ENCODE measurements around the gene ODC1. TPM values are rescaled to one million over a fixed set of nuclear protein-coding genes. Genes with fewer than 3 reads are reported as not detected.

Gene ODC1
- total and polyA plus RNA-seq, 5 donors, result 17.3 to 47.9 (median 39.5) TPM

- ATAC-seq (no peak), DNase-seq (no peak)
- whole genome bisulfite sequencing, result 90% methylated on average over 10 of the region's 10 CpGs
- Histone ChIP-seq H3K9me3 (ENCODE audit: control insufficient read depth, low read length) (no peaks in the 10 kb centered on the region), H3K27me3 (ENCODE audit: control insufficient read depth, insufficient read depth) (no peaks in the 10 kb centered on the region), H3K4me3 (ENCODE audit: low read length) (no peak overlapping the region), H3K4me1 (ENCODE audit: control insufficient read depth, insufficient read depth, low read length) (peaks cover 2% of the 10 kb centered on the region), H3K27ac (ENCODE audit: low read length) (no peak overlapping the region)
- intact Hi-C loops (cut with DNase I), result loop anchor here in 2 of 4 donors (5.0 kb wide), 2 partner anchors 271 to 291 kb away; partner anchors contain the start of gene RRM2 (in 1 of the 2)
Measured at GRCh38 chr2:10413503-10413902, 34.6 kb downstream of the ODC1 start.

GRCh38 chr2:10412380-10412779 lies 35.7 kb downstream of the ODC1 start:
- Histone ChIP-seq H3K4me1 (ENCODE audit: control insufficient read depth, insufficient read depth, low read length) (peaks cover 6% of the 10 kb centered on the region), H3K27ac (ENCODE audit: low read length) (no peak overlapping the region), H3K4me3 (ENCODE audit: low read length) (no peak overlapping the region), H3K9me3 (ENCODE audit: control insufficient read depth, low read length) (no peaks in the 10 kb centered on the region), H3K27me3 (ENCODE audit: control insufficient read depth, insufficient read depth) (no peaks in the 10 kb centered on the region)
- WGBS, result 96% methylated on average over 3 of the region's 3 CpGs
- intact Hi-C loops (cut with DNase I), result loop anchor here in 2 of 4 donors (5.0 kb wide), 2 partner anchors 270 to 290 kb away; partner anchors contain the start of gene RRM2 (in 1 of the 2)
- DNase-seq (no peak), ATAC-seq (no peak)

GRCh38 chr2:10411557-10411956 lies 36.6 kb downstream of the ODC1 start:
- Histone ChIP-seq H3K27me3 (ENCODE audit: control insufficient read depth, insufficient read depth) (no peaks in the 10 kb centered on the region), H3K9me3 (ENCODE audit: control insufficient read depth, low read length) (no peaks in the 10 kb centered on the region), H3K4me3 (ENCODE audit: low read length) (no peak overlapping the region), H3K27ac (ENCODE audit: low read length) (no peak overlapping the region), H3K4me1 (ENCODE audit: control insufficient read depth, insufficient read depth, low read length) (peaks cover 9% of the 10 kb centered on the region)
- intact Hi-C loops (cut with DNase I), result loop anchor here in 2 of 4 donors (5.0 kb wide), 2 partner anchors 269 to 289 kb away; partner anchors contain the start of gene RRM2 (in 1 of the 2)
- no peak for ATAC-seq
- 89% methylated on average over 8 of the region's 8 CpGs for WGBS
- DNase-seq, result no peak

GRCh38 chr2:10410823-10411437 lies 37.2 kb downstream of the ODC1 start:
- H3K9me3 ChIP-seq (ENCODE audit: control insufficient read depth, low read length), result no peaks in the 10 kb centered on the region
- DNase-seq (no peak), ATAC-seq (no peak)
- 83% methylated on average over 13 of the region's 13 CpGs for WGBS
- no peak overlapping the region for H3K4me3 ChIP-seq (ENCODE audit: low read length)
- H3K4me1 ChIP-seq (ENCODE audit: control insufficient read depth, insufficient read depth, low read length), result peaks cover 14% of the 10 kb centered on the region
- no peak overlapping the region for H3K27ac ChIP-seq (ENCODE audit: low read length)
- no peaks in the 10 kb centered on the region for H3K27me3 ChIP-seq (ENCODE audit: control insufficient read depth, insufficient read depth)
- intact Hi-C loops (cut with DNase I), result loop anchor here in 2 of 4 donors (5.0 kb wide), 2 partner anchors 269 to 289 kb away; partner anchors contain the start of gene RRM2 (in 1 of the 2)

- H3K4me1 ChIP-seq (ENCODE audit: control insufficient read depth, insufficient read depth, low read length), result peaks cover 20% of the 10 kb centered on the region
- H3K27ac ChIP-seq (ENCODE audit: low read length), result no peak overlapping the region
- no peaks in the 10 kb centered on the region for H3K9me3 ChIP-seq (ENCODE audit: control insufficient read depth, low read length)
- DNase-seq, result no peak
- no peak for ATAC-seq
- intact Hi-C loops (cut with DNase I), result loop anchor here in 2 of 4 donors (5.0 kb wide), 2 partner anchors 268 to 288 kb away; partner anchors contain the start of gene RRM2 (in 1 of the 2)
- no peak overlapping the region for H3K4me3 ChIP-seq (ENCODE audit: low read length)
- 82% methylated on average over 14 of the region's 14 CpGs for WGBS
- H3K27me3 ChIP-seq (ENCODE audit: control insufficient read depth, insufficient read depth), result no peaks in the 10 kb centered on the region
Measured at GRCh38 chr2:10410001-10410822, 37.9 kb downstream of the ODC1 start.

GRCh38 chr2:10408649-10409579 lies 39.2 kb downstream of the ODC1 start:
- Histone ChIP-seq H3K4me1 (ENCODE audit: control insufficient read depth, insufficient read depth, low read length) (peaks cover 22% of the 10 kb centered on the region), H3K27me3 (ENCODE audit: control insufficient read depth, insufficient read depth) (no peaks in the 10 kb centered on the region), H3K9me3 (ENCODE audit: control insufficient read depth, low read length) (no peaks in the 10 kb centered on the region), H3K4me3 (ENCODE audit: low read length) (no peak overlapping the region), H3K27ac (ENCODE audit: low read length) (peak overlapping the region; percentile 14)
- ATAC-seq, result peak; percentile 67 to 76
- 30% methylated on average over 24 of the region's 24 CpGs for WGBS
- peak; percentile 65 to 89 (median 84) for DNase-seq
- intact Hi-C loops (cut with DNase I), result loop anchor here in 2 of 4 donors (5.0 to 10.0 kb wide), 4 partner anchors 102 to 282 kb away; partner anchors contain the start of gene HPCAL1 (in 1 of the 2)

- WGBS, result 57% methylated on average over 11 of the region's 11 CpGs
- peaks cover 20% of the 10 kb centered on the region for H3K4me1 ChIP-seq (ENCODE audit: control insufficient read depth, insufficient read depth, low read length)
- no peaks in the 10 kb centered on the region for H3K27me3 ChIP-seq (ENCODE audit: control insufficient read depth, insufficient read depth)
- DNase-seq (peak in 1 of 3 donors; percentile 67), ATAC-seq (peak; percentile 36 to 84)
- no peaks in the 10 kb centered on the region for H3K9me3 ChIP-seq (ENCODE audit: control insufficient read depth, low read length)
- H3K4me3 ChIP-seq (ENCODE audit: low read length), result no peak overlapping the region
- intact Hi-C loops (cut with DNase I), result loop anchor here in 2 of 4 donors (5.0 to 10.0 kb wide), 4 partner anchors 101 to 281 kb away; partner anchors contain the start of gene HPCAL1 (in 1 of the 2)
- peak overlapping the region; percentile 14 for H3K27ac ChIP-seq (ENCODE audit: low read length)
Measured at GRCh38 chr2:10407841-10408648, 40.1 kb downstream of the ODC1 start.

GRCh38 chr2:10407432-10407831 lies 40.7 kb downstream of the ODC1 start:
- 75% methylated on average over 4 of the region's 4 CpGs for WGBS
- intact Hi-C loops (cut with DNase I), result loop anchor here in 2 of 4 donors (5.0 to 10.0 kb wide), 4 partner anchors 100 to 280 kb away; partner anchors contain the start of gene HPCAL1 (in 1 of the 2)
- Histone ChIP-seq H3K27me3 (ENCODE audit: control insufficient read depth, insufficient read depth) (no peaks in the 10 kb centered on the region), H3K4me3 (ENCODE audit: low read length) (no peak overlapping the region), H3K9me3 (ENCODE audit: control insufficient read depth, low read length) (no peaks in the 10 kb centered on the region), H3K27ac (ENCODE audit: low read length) (no peak overlapping the region), H3K4me1 (ENCODE audit: control insufficient read depth, insufficient read depth, low read length) (peaks cover 20% of the 10 kb centered on the region)
- no peak for ATAC-seq
- no peak for DNase-seq

GRCh38 chr2:10406491-10407188 lies 41.5 kb downstream of the ODC1 start:
- Histone ChIP-seq H3K27ac (ENCODE audit: low read length) (peak overlapping the region; percentile 37), H3K4me1 (ENCODE audit: control insufficient read depth, insufficient read depth, low read length) (peaks cover 20% of the 10 kb centered on the region), H3K4me3 (ENCODE audit: low read length) (no peak overlapping the region), H3K27me3 (ENCODE audit: control insufficient read depth, insufficient read depth) (no peaks in the 10 kb centered on the region), H3K9me3 (ENCODE audit: control insufficient read depth, low read length) (no peaks in the 10 kb centered on the region)
- DNase-seq, result no peak
- WGBS, result 69% methylated on average over 18 of the region's 18 CpGs
- ATAC-seq, result peak in 1 of 2 donors; percentile 8
- intact Hi-C loops (cut with DNase I), result loop anchor here in 2 of 4 donors (5.0 to 10.0 kb wide), 4 partner anchors 99 to 279 kb away; partner anchors contain the start of gene HPCAL1 (in 1 of the 2)

Measured in right cardiac atrium (tissue), 5 donors.